Stimulated activated CD8-positive, alpha-beta memory T cell treated with anti-CD3 and anti-CD28 coated beads, Interleukin-15, amount 100 ng/mL, for 1 hour (primary cell): ENCODE measurements around the gene ZDHHC13.

ENCODE experiments used
- DNase-seq: peaks from one replicate; pipeline ENCODE4 v3.0.0-alpha.2; 2020; ENCODE audit warnings: low read depth

Gene ZDHHC13

GRCh38 chr11:19116971-19117759 lies at the start of gene ZDHHC13:
TSS of gene ZDHHC13 (plus strand) at chr11:19117168. CDS start at chr11:19117250, 82 bp downstream.
- peak; percentile 90 for DNase-seq

GRCh38 chr11:19071255-19071654 lies 45.7 kb upstream of the ZDHHC13 start:
- DNase-seq, result peak; percentile 16

GRCh38 chr11:19072464-19072863 lies 44.5 kb upstream of the ZDHHC13 start:
- DNase-seq, result no peak

GRCh38 chr11:19073454-19074415 lies 43.2 kb upstream of the ZDHHC13 start:
- DNase-seq, result no peak

GRCh38 chr11:19075636-19076035 lies 41.3 kb upstream of the ZDHHC13 start:
- no peak for DNase-seq

GRCh38 chr11:19076744-19077589 lies 40.0 kb upstream of the ZDHHC13 start:
- DNase-seq, result peak; percentile 40

- DNase-seq, result no peak
Measured at GRCh38 chr11:19077965-19078364, 39.0 kb upstream of the ZDHHC13 start.

GRCh38 chr11:19079643-19080440 lies 37.1 kb upstream of the ZDHHC13 start:
- DNase-seq, result no peak

GRCh38 chr11:19080579-19080993 lies 36.4 kb upstream of the ZDHHC13 start:
- DNase-seq, result no peak

GRCh38 chr11:19083166-19083565 lies 33.8 kb upstream of the ZDHHC13 start:
- DNase-seq, result no peak

- no peak for DNase-seq
Measured at GRCh38 chr11:19084661-19085315, 32.2 kb upstream of the ZDHHC13 start.

GRCh38 chr11:19087658-19088057 lies 29.3 kb upstream of the ZDHHC13 start:
- DNase-seq, result no peak

- no peak for DNase-seq
Measured at GRCh38 chr11:19088791-19089190, 28.2 kb upstream of the ZDHHC13 start.

GRCh38 chr11:19089421-19089820 lies 27.5 kb upstream of the ZDHHC13 start:
- no peak for DNase-seq

- DNase-seq, result no peak
Measured at GRCh38 chr11:19091366-19091765, 25.6 kb upstream of the ZDHHC13 start.

GRCh38 chr11:19092342-19092741 lies 24.6 kb upstream of the ZDHHC13 start:
- DNase-seq, result no peak

- no peak for DNase-seq
Measured at GRCh38 chr11:19092850-19093249, 24.1 kb upstream of the ZDHHC13 start.

- no peak for DNase-seq
Measured at GRCh38 chr11:19093976-19094375, 23.0 kb upstream of the ZDHHC13 start.

- DNase-seq, result no peak
Measured at GRCh38 chr11:19094859-19095258, 22.1 kb upstream of the ZDHHC13 start.

GRCh38 chr11:19099093-19099492 lies 17.9 kb upstream of the ZDHHC13 start:
- DNase-seq, result no peak

GRCh38 chr11:19100885-19101284 lies 16.1 kb upstream of the ZDHHC13 start:
- no peak for DNase-seq
